B cell (primary cell): ENCODE measurements around the gene PLCG2. TPM values are rescaled to one million over a fixed set of nuclear protein-coding genes. Genes with fewer than 3 reads are reported as not detected.
A peak's percentile ranks its signal among the peaks of the same experiment; 100 is the strongest.

Source experiments
- ATAC-seq: fragments of 200-7000 bp; cut with Tn5 transposase; one replicate; pipeline ENCODE4 v1.10.0; 2021; ENCODE audit warnings: low read depth, mild to moderate bottlenecking, moderate number of reproducible peaks, moderate library complexity
- CTCF ChIA-PET: fragments of 350-600 bp; sonication (Branson Sonifier 250); formaldehyde crosslinking; loops from one replicate; lab custom pipeline; 2021; ENCODE audit warnings: antibody characterized with exemption, inconsistent platforms; lab: Charles Lee
- POLR2A ChIA-PET: fragments of 350-600 bp; sonication (Branson Sonifier 250); formaldehyde crosslinking; loops from one replicate; lab custom pipeline; 2021; ENCODE audit warnings: antibody characterized with exemption; lab: Charles Lee
- DNase-seq: peaks from one replicate; pipeline ENCODE4 v3.0.0; 2013
- H2AFZ ChIP-seq: 2 replicates; pipeline ENCODE4 v1.6.1; 2012; ENCODE audit warnings: mild to moderate bottlenecking, low read depth, low read length; ENCODE audit not compliant: insufficient read depth, poor library complexity, severe bottlenecking
- H3K27ac ChIP-seq, 2 donors: 1 replicate in 1 of 2; 2 replicates in 1 of 2; pipeline ENCODE4 v1.5.1; 2012 to 2013; ENCODE audit warnings: low read length in 2 of 2, mild to moderate bottlenecking in 2 of 2, moderate library complexity in 1 of 2
- H3K27me3 ChIP-seq, 4 experiments: fragments of 200-600 bp in 1 of 4; sonication (generic) in 1 of 4; replicated peaks in 1 of 4; 1 replicate in 2 of 4; 2 replicates in 2 of 4; pipeline versions ENCODE4 v1.6.1 to v1.7.0; 2013 to 2016; ENCODE audit warnings: low read length in 3 of 4, mild to moderate bottlenecking in 2 of 4, mixed read lengths in 1 of 4, moderate library complexity in 1 of 4; ENCODE audit not compliant: insufficient read depth in 4 of 4, control insufficient read depth in 3 of 4; ENCODE audit errors: control extremely low read depth in 1 of 4
- H3K36me3 ChIP-seq, 2 experiments: replicated peaks in 1 of 2; 1 replicate in 1 of 2; 2 replicates in 1 of 2; pipeline versions ENCODE4 v1.6.1 to v1.7.1; 2013; ENCODE audit warnings: low read length in 1 of 2; ENCODE audit not compliant: insufficient read depth in 2 of 2, control insufficient read depth in 1 of 2; ENCODE audit errors: control extremely low read depth in 1 of 2, extremely low read depth in 1 of 2
- H3K4me1 ChIP-seq, 2 donors: fragments of 200-600 bp in 1 of 2; sonication (generic) in 1 of 2; 1 replicate in 1 of 2; 2 replicates in 1 of 2; pipeline versions ENCODE4 v1.5.1 to v1.6.1; 2013 to 2017; ENCODE audit warnings: low read length in 2 of 2; ENCODE audit not compliant: control insufficient read depth in 2 of 2, insufficient read depth in 2 of 2
- H3K4me2 ChIP-seq: replicated peaks from 2 replicates; pipeline ENCODE3; 2012; ENCODE audit warnings: mild to moderate bottlenecking, low read depth, low read length; ENCODE audit not compliant: poor library complexity, severe bottlenecking
- H3K4me3 ChIP-seq, 5 experiments: fragments of 200-600 bp in 1 of 5; sonication (generic) in 1 of 5; 1 replicate in 3 of 5; 2 replicates in 2 of 5; pipeline versions ENCODE4 v1.5.1 to v1.7.0; 2011 to 2016; ENCODE audit warnings: low read length in 4 of 5, mild to moderate bottlenecking in 4 of 5, low read depth in 2 of 5, control low read depth in 1 of 5, moderate library complexity in 1 of 5; ENCODE audit not compliant: insufficient read depth in 1 of 5; ENCODE audit errors: control extremely low read depth in 1 of 5, extremely low read depth in 1 of 5
- H3K79me2 ChIP-seq: fragments of 200-600 bp; sonication (generic); one replicate; pipeline ENCODE4 v1.6.0; 2016; ENCODE audit warnings: low read length; ENCODE audit not compliant: control insufficient read depth, insufficient read depth
- H3K9ac ChIP-seq: fragments of 200-600 bp; sonication (generic); 2 replicates; pipeline ENCODE4 v1.6.1; 2017; ENCODE audit warnings: mild to moderate bottlenecking, low read length, moderate library complexity
- H3K9me3 ChIP-seq, 3 donors: one replicate each; pipeline versions ENCODE4 v1.6.1 to v1.7.1; 2013; ENCODE audit warnings: low read length in 2 of 3; ENCODE audit not compliant: control insufficient read depth in 2 of 3, insufficient read depth in 1 of 3; ENCODE audit errors: control extremely low read depth in 1 of 3
- H4K20me1 ChIP-seq: 2 replicates; pipeline ENCODE4 v1.6.0; 2012; ENCODE audit warnings: mild to moderate bottlenecking, low read length; ENCODE audit not compliant: insufficient read depth, control insufficient read depth, poor library complexity, severe bottlenecking
- H3K27ac Mint-ChIP-seq: one replicate; pipeline ENCODE4 v1.8.0; 2021; ENCODE audit warnings: mixed read lengths
- H3K27me3 Mint-ChIP-seq: one replicate; pipeline ENCODE4 v1.8.0; 2021; ENCODE audit warnings: mixed read lengths
- H3K4me1 Mint-ChIP-seq: one replicate; pipeline ENCODE4 v1.8.0; 2021; ENCODE audit warnings: mixed read lengths
- H3K4me3 Mint-ChIP-seq: one replicate; pipeline ENCODE4 v1.8.0; 2021; ENCODE audit warnings: mixed read lengths
- H3K9me3 Mint-ChIP-seq: one replicate; pipeline ENCODE4 v1.8.0; 2022; ENCODE audit warnings: mixed read lengths; ENCODE audit not compliant: insufficient read depth
- CTCF ChIP-seq: fragments of 200-600 bp; IDR thresholded peaks from one replicate; pipeline ENCODE4 v1.8.0; 2022; ENCODE audit warnings: antibody characterized with exemption, mild to moderate bottlenecking
- EZH2 ChIP-seq: IDR thresholded peaks from 2 replicates; pipeline ENCODE4 v1.6.1; 2012; ENCODE audit warnings: borderline replicate concordance, low read depth, mild to moderate bottlenecking, moderate library complexity, low read length; ENCODE audit not compliant: insufficient read depth, poor library complexity, severe bottlenecking
- WGBS: methylation state at CpG from one replicate; pipeline ENCODE4 v1.1.5; 2013; ENCODE audit warnings: missing lambda C conversion rate; ENCODE audit not compliant: insufficient coverage; 5-methylcytosine and 5-hydroxymethylcytosine counted together
- intact Hi-C: fragments of 100-400 bp; cut with micrococcal nuclease; formaldehyde crosslinking; loops from one replicate; pipeline ENCODE4 v1.10.0; 2022
- polyA plus RNA-seq: library from polyadenylated mRNA; depleted of rRNA; stranded (reverse); fragments of >200 nt; gene quantifications from 2 replicates; pipeline ENCODE4 v1.2.3, GENCODE V29; 2012
- total RNA-seq, 2 donors: library from RNA; stranded (reverse); fragments of 120-200 nt in 1 of 2; gene quantifications; 1 replicate in 1 of 2; 2 replicates in 1 of 2; pipeline versions ENCODE4 v1.2.3 to v1.2.4, GENCODE V29; 2013 to 2022

PLCG2 gene
- total and polyA plus RNA-seq, 2 donors (not counting 1 experiment from before 2014, with no cell fraction given): 194 to 812 TPM

- H3K4me1 Mint-ChIP-seq: peaks cover 59% of the 10 kb centered on the region
- Histone ChIP-seq H4K20me1 (peaks cover 67% of the 10 kb centered on the region), H3K79me2 (peaks cover 81% of the 10 kb centered on the region), H3K9me3 (no peaks in the 10 kb centered on the region), H3K36me3 (peaks cover 3 to 65% of the 10 kb centered on the region in 2 experiments), H3K4me1 (peaks cover 40 to 45% of the 10 kb centered on the region in 2 donors), H3K27me3 (no peaks in the 10 kb centered on the region), H3K4me2 (no peak overlapping the region), H3K4me3 (no peak overlapping the region), H3K27ac (peak overlapping the region in 1 of 2 donors; percentile 72), H3K9ac (no peak overlapping the region), H2AFZ (no peak overlapping the region)
- DNase-seq: no peak
- no peak overlapping the region for H3K4me3 Mint-ChIP-seq
- intact Hi-C loops: no loop called here
- no peaks in the 10 kb centered on the region for H3K27me3 Mint-ChIP-seq
- CTCF ChIA-PET: interaction anchor here (1.4 to 4.3 kb wide), 2 partner anchors 10 to 12 kb away, joined by 3 to 32 read pairs; no protein-coding TSS in a partner anchor
- ATAC-seq: no peak
- peak overlapping the region; percentile 80 for H3K27ac Mint-ChIP-seq
- no peaks in the 10 kb centered on the region for H3K9me3 Mint-ChIP-seq
- TF ChIP-seq EZH2: no peak
- TF ChIP-seq CTCF: no peak
- WGBS: 97% methylated on average over 6 of the region's 7 CpGs
- POLR2A ChIA-PET: no interaction called here
Observed at GRCh38 chr16:81861915-81862314, 82.8 kb downstream of the PLCG2 start.

- Histone ChIP-seq H3K4me2 (peak overlapping the region; percentile 55), H4K20me1 (peaks cover 76% of the 10 kb centered on the region), H3K9me3 (no peaks in the 10 kb centered on the region), H3K79me2 (peaks cover 81% of the 10 kb centered on the region), H2AFZ (no peak overlapping the region), H3K9ac (no peak overlapping the region), H3K27me3 (no peaks in the 10 kb centered on the region), H3K27ac (peak overlapping the region; percentile 57 to 72), H3K4me3 (peak overlapping the region in 3 of 5 experiments; percentile 1 to 23 (median 10)), H3K4me1 (peaks cover 58 to 60% of the 10 kb centered on the region in 2 donors), H3K36me3 (peaks cover 2 to 59% of the 10 kb centered on the region in 2 experiments)
- POLR2A ChIA-PET: interaction anchor here (0.9 to 2.2 kb wide), 5 partner anchors 10 to 124 kb away, joined by 3 to 8 read pairs (median 5); no protein-coding TSS in a partner anchor
- peak overlapping the region; percentile 46 for H3K4me3 Mint-ChIP-seq
- H3K4me1 Mint-ChIP-seq: peaks cover 73% of the 10 kb centered on the region
- intact Hi-C loops: no loop called here
- no peak for TF ChIP-seq CTCF
- no peak for TF ChIP-seq EZH2
- ATAC-seq: peak; percentile 75
- H3K27ac Mint-ChIP-seq: peak overlapping the region; percentile 68
- CTCF ChIA-PET: interaction anchor here (0.8 to 4.3 kb wide), 9 partner anchors 10 to 125 kb away, joined by 3 to 32 read pairs (median 3); partner anchors contain the start of gene PLCG2
- 22% methylated on average over 6 of the region's 8 CpGs for WGBS
- peak; percentile 74 for DNase-seq
- H3K27me3 Mint-ChIP-seq: no peaks in the 10 kb centered on the region
- H3K9me3 Mint-ChIP-seq: no peaks in the 10 kb centered on the region
Observed at GRCh38 chr16:81863630-81864352, 84.7 kb downstream of the PLCG2 start.
